HS-5 (cell line): ENCODE data around the gene CFAP77.

ENCODE experiments used
- DNase-seq: peaks from one replicate; pipeline ENCODE4 v3.0.0-alpha.2; 2012; ENCODE audit warnings: low read depth

Gene CFAP77

GRCh38 chr9:132488626-132489025 is 78.6 kb downstream of the CFAP77 start:
- DNase-seq: no peak

DNA sequence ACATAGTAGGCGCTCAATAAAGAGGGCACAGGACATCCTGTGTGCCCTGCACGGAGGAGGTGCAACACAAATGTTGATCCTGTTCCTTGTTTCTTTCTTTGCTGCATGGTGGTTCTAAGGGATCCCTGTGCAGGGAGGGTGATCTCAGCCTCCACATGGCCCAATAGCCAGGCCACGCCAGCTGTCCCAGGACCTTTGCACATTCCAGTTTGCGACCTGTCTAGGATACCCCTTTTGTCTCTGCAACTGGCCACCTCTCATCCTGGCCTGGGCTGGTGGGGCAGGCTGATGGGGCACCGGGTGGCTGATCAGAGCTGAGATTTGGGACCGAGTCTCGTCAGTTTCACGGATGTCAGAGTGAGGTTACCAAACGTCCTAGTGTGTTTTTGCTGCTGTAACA is 79.5 kb downstream of the CFAP77 start:
- DNase-seq: no peak

GRCh38 chr9:132494857-132495256 is 84.8 kb downstream of the CFAP77 start:
- no peak for DNase-seq

GRCh38 chr9:132497731-132498130 is 87.7 kb downstream of the CFAP77 start:
- no peak for DNase-seq

DNA sequence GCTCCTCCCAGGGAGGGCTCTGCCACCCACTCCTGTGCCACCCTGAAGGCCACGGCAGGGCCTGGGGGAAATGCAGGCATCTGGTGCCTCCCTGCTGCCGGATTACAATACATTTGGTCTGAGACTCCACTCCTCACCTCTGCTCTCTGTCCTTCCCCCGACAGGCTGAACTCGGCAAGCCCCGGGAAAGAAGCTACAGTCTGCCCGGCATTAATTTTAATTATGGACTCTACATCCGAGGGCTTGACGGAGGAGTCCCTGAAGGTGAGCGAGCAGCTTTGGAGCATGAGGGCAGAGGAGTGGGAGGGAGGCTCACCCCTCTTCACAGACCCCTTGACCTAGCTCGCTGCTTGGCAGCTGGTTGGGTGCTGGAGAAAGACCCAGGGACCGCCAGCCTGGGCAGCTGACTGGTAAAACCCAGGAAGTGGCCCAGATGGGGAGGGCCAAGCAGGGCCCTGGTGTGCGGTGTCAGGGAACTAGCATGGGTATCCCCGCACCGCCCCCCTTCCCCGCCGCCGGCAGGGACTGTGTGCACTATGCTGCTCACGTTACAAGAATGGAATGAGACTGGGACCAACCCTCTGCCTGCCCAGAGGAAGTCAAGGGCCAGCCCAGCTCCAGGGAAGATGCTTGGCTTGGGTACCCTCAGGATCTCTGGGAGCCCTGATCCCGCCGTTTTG is 88.7 kb downstream of the CFAP77 start:
- no peak for DNase-seq

DNA sequence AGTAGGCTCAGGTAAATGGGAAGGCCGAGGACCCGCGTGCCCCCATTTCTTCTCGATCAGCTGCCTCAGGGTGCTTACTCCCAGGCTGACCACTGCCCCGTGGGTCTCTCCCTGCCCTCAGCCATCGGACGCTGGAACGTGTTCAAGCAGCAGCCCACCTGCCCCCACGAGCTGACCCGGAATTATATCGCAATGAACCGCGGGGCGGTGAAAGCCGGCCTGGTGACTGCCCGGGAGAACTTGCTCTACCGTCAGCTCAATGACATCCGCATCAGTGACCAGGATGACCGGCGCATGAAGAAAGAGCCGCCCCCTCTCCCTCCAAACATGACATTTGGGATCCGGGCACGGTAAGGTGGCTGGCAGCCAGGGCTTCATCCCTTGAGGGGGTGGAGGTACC is 89.2 kb downstream of the CFAP77 start:
- DNase-seq: no peak

- DNase-seq: no peak
These were observed 90.2 kb downstream of the CFAP77 start for GRCh38 chr9:132500193-132500592.

DNA sequence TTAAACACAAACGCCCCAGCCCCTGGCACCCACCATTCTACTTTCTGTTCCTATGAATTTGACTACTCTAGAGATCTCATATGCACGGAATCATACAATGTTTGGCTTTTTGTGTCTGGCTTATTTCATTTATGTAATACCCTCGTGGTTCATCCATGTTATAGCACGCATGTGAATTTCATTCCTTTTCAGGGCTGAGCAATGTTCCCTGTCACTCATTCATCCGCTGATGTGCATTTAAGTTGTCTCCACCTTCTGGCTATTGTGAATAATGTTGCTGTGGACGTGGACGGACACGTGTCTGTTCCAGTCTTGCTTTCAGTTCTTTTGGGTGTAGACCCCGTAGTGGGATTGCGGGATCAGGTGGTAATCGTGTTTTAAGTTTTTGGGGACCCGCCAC is 92.5 kb downstream of the CFAP77 start:
- no peak for DNase-seq

DNA sequence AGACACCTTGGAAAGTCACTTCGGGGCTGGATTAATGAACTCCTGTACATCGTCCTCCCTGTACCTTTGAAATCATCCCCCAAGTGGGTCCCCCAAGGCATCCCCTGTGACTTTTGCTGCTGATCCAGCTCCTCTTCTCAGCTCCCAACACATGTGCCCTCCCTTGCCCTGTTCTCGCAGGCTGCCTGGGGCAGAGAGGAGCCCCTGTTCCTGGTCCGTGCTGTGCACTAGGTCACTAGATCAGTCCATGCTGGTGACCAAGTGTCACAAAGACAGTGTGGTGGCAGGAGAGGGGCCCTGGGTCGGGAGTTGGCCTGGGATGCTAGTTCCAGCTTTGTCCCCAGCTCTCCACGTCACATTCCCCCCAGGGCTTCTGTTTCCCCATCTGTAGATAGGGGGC is 93.1 kb downstream of the CFAP77 start:
- no peak for DNase-seq

- no peak for DNase-seq
These were observed 94.5 kb downstream of the CFAP77 start for GRCh38 chr9:132504488-132504887.

GRCh38 chr9:132505991-132506655 is 96.1 kb downstream of the CFAP77 start:
- DNase-seq: no peak

DNA sequence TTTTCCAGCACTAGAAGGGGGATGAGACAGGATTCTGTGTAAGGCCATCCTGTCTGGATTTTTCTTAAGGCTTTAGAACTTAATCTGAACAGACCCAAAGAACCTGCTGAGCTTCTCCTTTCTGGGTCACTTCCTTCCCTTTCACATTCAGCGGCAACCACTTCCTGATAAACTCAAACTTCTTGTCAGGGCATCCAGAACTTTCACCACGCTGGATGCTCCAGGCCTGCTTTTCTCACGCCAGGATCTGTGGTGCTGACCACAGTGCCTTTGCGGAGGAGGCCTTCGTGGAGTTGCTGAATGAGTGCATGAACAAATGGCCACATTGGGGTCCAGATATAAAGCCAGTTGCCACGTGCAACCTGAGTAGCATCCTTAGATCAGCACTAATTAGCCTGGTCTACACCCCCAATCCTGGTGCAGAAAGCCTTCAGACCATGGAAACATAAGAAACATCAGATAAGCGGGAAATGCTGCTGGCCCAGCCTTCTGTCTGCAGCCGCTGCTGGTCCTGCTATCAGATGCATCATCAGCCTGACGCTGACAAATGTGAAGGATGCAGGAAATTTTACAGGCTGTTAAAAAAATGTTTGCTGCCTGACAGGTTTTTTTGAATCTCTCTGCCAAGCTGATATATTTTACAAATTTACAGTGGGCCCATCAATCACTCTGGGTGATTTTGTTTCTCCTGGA is 97.1 kb downstream of the CFAP77 start:
- no peak for DNase-seq

GRCh38 chr9:132507670-132508469 is 97.9 kb downstream of the CFAP77 start:
- peak; percentile 15 for DNase-seq

- no peak for DNase-seq
These were observed 100.2 kb downstream of the CFAP77 start for GRCh38 chr9:132509928-132510874.

- DNase-seq: no peak
These were observed 101.4 kb downstream of the CFAP77 start for GRCh38 chr9:132511191-132511999.

DNA sequence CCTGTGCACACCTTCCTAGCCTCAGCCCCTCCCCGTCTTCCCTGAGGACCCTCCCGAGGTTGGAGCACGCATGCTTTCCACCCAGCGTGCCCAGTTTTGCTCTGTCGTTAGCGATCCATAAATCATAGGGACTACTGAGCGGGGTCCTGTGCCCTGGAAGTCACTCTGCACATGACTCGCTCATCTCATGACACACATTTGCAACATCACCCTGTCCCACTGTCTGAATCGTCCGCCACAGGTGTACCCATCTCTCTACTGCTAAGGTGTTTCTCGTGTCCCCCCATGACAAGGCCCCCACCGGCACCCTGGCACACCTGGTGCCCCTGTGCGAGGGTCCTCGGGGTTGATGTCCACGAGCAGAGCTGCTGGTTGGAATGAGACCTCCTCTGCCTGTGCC is 103.4 kb downstream of the CFAP77 start:
- DNase-seq: no peak

- no peak for DNase-seq
These were observed 104.2 kb downstream of the CFAP77 start for GRCh38 chr9:132514011-132514744.

GRCh38 chr9:132514821-132515220 is 104.8 kb downstream of the CFAP77 start:
- DNase-seq: no peak

- no peak for DNase-seq
These were observed 106.3 kb downstream of the CFAP77 start for GRCh38 chr9:132516301-132516700.

- no peak for DNase-seq
These were observed 106.9 kb downstream of the CFAP77 start for GRCh38 chr9:132516911-132517310.
